Endothelial cell of umbilical vein (primary cell): ENCODE data around the gene SLC26A6. TPM values are rescaled to one million over a fixed set of nuclear protein-coding genes. Genes with fewer than 3 reads are reported as not detected.

Experiments
- BruUV-seq: library from RNA; stranded (reverse); fragments of 400-500 nt; replicated peaks from 2 replicates; lab custom pipeline; 2021; lab: Mats Ljungman, UMichigan
- CTCF ChIA-PET: fragments of 300-600, 350-600 bp; sonication (Branson Sonifier 250); formaldehyde crosslinking; loops from one replicate; lab custom pipeline; 2021; ENCODE audit warnings: antibody characterized with exemption, inconsistent platforms; lab: Charles Lee
- POLR2A ChIA-PET: fragments of 300-600, 350-600 bp; sonication (Branson Sonifier 250); formaldehyde crosslinking; loops from one replicate; lab custom pipeline; 2021; ENCODE audit warnings: antibody characterized with exemption, inconsistent platforms; lab: Charles Lee
- DNase-seq: peaks from one replicate; pipeline ENCODE4 v3.0.0-alpha.2; 2011; ENCODE audit warnings: low read depth, low spot score
- FAIRE-seq: peaks from 2 replicates; lab custom pipeline; 2011; peaks lifted over from hg19 to GRCh38; lab: Jason Lieb, UNC
- H2AFZ ChIP-seq: 2 replicates; pipeline ENCODE4 v1.6.0; 2012; ENCODE audit warnings: low read depth, low read length, control low read depth, inconsistent platforms
- H3K27ac ChIP-seq: 2 replicates; pipeline ENCODE4 v1.5.1; 2011; ENCODE audit warnings: low read depth, mild to moderate bottlenecking, control low read depth, low read length, moderate library complexity; ENCODE audit not compliant: insufficient read depth
- H3K27me3 ChIP-seq, 2 experiments: 2 replicates each; pipeline versions ENCODE4 v1.6.0 to v1.6.1; 2011; ENCODE audit warnings: low read length in 2 of 2, mixed read lengths in 1 of 2; ENCODE audit not compliant: control insufficient read depth in 2 of 2, insufficient read depth in 2 of 2
- H3K36me3 ChIP-seq, 2 experiments: 2 replicates in 1 of 2; 3 replicates in 1 of 2; pipeline ENCODE4 v1.5.1; 2011; ENCODE audit warnings: low read length in 2 of 2, mild to moderate bottlenecking in 1 of 2, moderate library complexity in 1 of 2; ENCODE audit not compliant: control insufficient read depth in 2 of 2, insufficient read depth in 2 of 2; ENCODE audit errors: extremely low read depth in 1 of 2
- H3K4me1 ChIP-seq: 3 replicates; pipeline ENCODE4 v1.5.1; 2011; ENCODE audit warnings: mild to moderate bottlenecking, low read length; ENCODE audit not compliant: control insufficient read depth, insufficient read depth; ENCODE audit errors: extremely low read depth
- H3K4me2 ChIP-seq: 2 replicates; pipeline ENCODE4 v1.6.1; 2011; ENCODE audit warnings: low read length, control low read depth, mixed read lengths; ENCODE audit not compliant: insufficient read depth
- H3K4me3 ChIP-seq, 3 experiments: fragments of 200-600 bp in 1 of 3; sonication (generic), shearing (Covaris generic) in 1 of 3; replicated peaks in 1 of 3; 2 replicates each; pipeline ENCODE4 v1.5.1; 2011 to 2016; ENCODE audit warnings: control low read depth in 3 of 3, low read length in 3 of 3, mild to moderate bottlenecking in 2 of 3, inconsistent platforms in 1 of 3, low read depth in 1 of 3, moderate library complexity in 1 of 3; ENCODE audit not compliant: insufficient read depth in 1 of 3
- H3K79me2 ChIP-seq: 2 replicates; pipeline ENCODE4 v1.6.0; 2012; ENCODE audit warnings: low read length, inconsistent platforms; ENCODE audit not compliant: control insufficient read depth, insufficient read depth
- H3K9ac ChIP-seq: replicated peaks from 2 replicates; pipeline ENCODE3; 2011; ENCODE audit warnings: low read length, control low read depth; ENCODE audit not compliant: insufficient read depth; ENCODE audit errors: extremely low read depth
- H3K9me1 ChIP-seq: replicated peaks from 3 replicates; pipeline ENCODE4 v1.6.0; 2011; ENCODE audit warnings: mild to moderate bottlenecking, low read length; ENCODE audit not compliant: control insufficient read depth, insufficient read depth; ENCODE audit errors: extremely low read depth
- H3K9me3 ChIP-seq: replicated peaks from 2 replicates; pipeline ENCODE4 v1.5.1; 2012; ENCODE audit warnings: low read length, inconsistent platforms; ENCODE audit not compliant: control insufficient read depth, insufficient read depth
- H4K20me1 ChIP-seq: replicated peaks from 2 replicates; pipeline ENCODE3; 2011; ENCODE audit warnings: mild to moderate bottlenecking, low read length; ENCODE audit not compliant: control insufficient read depth, insufficient read depth; ENCODE audit errors: extremely low read depth
- EZH2 ChIP-seq: IDR thresholded peaks from 2 replicates; pipeline ENCODE4 v1.6.1; 2012; ENCODE audit warnings: borderline replicate concordance, low read depth, mild to moderate bottlenecking, moderate library complexity, low read length, inconsistent platforms; ENCODE audit not compliant: severe bottlenecking
- FOS ChIP-seq: IDR thresholded peaks from 2 replicates; pipeline ENCODE4 v1.6.1; 2011; ENCODE audit warnings: mild to moderate bottlenecking, low read length, moderate library complexity, borderline replicate concordance; ENCODE audit not compliant: insufficient read depth
- GATA2 ChIP-seq: IDR thresholded peaks from 2 replicates; pipeline ENCODE4 v1.7.0; 2011; ENCODE audit warnings: low read depth, mild to moderate bottlenecking, moderate library complexity, mixed read lengths, low read length; ENCODE audit not compliant: insufficient read length, insufficient read depth
- JUN ChIP-seq: IDR thresholded peaks from 2 replicates; pipeline ENCODE4 v1.6.1; 2011; ENCODE audit warnings: borderline replicate concordance, low read depth; ENCODE audit not compliant: insufficient read length, insufficient read depth
- MYC ChIP-seq: IDR thresholded peaks from one replicate; pipeline ENCODE4 v1.6.1; 2011; ENCODE audit warnings: mild to moderate bottlenecking, low read depth, low read length
- POLR2A ChIP-seq: IDR thresholded peaks from 2 replicates; pipeline ENCODE4 v1.6.1; 2012; ENCODE audit warnings: low read depth, mild to moderate bottlenecking, control low read depth, low read length
- POLR2AphosphoS5 ChIP-seq: IDR thresholded peaks from 2 replicates; pipeline ENCODE4 v1.6.1; 2012; ENCODE audit warnings: low read depth, mild to moderate bottlenecking, control low read depth, low read length, moderate library complexity; ENCODE audit not compliant: insufficient read depth
- dilution Hi-C: fragments of 300-500 bp; cut with MboI; formaldehyde crosslinking; loops from one replicate; pipeline ENCODE4 v1.15.0; 2019; ENCODE audit warnings: low sequenced_read_pairs; ENCODE audit not compliant: extremely low pct_ligation_motif_present
- intact Hi-C: fragments of 100-400 bp; cut with micrococcal nuclease; formaldehyde crosslinking; loops from one replicate; pipeline ENCODE4 v1.10.0; 2022
- polyA plus RNA-seq, 4 experiments: library from polyadenylated mRNA; depleted of rRNA in 3 of 4; stranded (reverse) in 3 of 4; unstranded in 1 of 4; fragments of >200 nt; gene quantifications; 2 replicates each; pipeline versions ENCODE4 v1.2.1 to v1.2.3, GENCODE V29; 2011 to 2012; ENCODE audit warnings: missing spikeins in 1 of 4
- total RNA-seq: library from RNA; stranded (reverse); gene quantifications from 2 replicates; pipeline ENCODE4 v1.2.3, GENCODE V29; 2021
- TF ChIP-seq, protein P1 (sequence below): IDR thresholded peaks from 2 replicates; pipeline ENCODE4 v1.6.1; 2011; ENCODE audit not compliant: insufficient read depth, insufficient read length
- TF ChIP-seq, protein P2 (sequence below), 2 donors: IDR thresholded peaks; 1 replicate in 1 of 2; 2 replicates in 1 of 2; pipeline ENCODE4 v1.5.1; 2011; ENCODE audit warnings: low read length in 2 of 2, mild to moderate bottlenecking in 2 of 2, moderate library complexity in 2 of 2, control low read depth in 1 of 2, inconsistent platforms in 1 of 2, low read depth in 1 of 2; ENCODE audit not compliant: insufficient read depth in 1 of 2; ENCODE audit errors: extremely low read depth in 1 of 2

SLC26A6 gene
- total and polyA plus RNA-seq, 2 donors (not counting 3 experiments of a cell fraction or from before 2014, with no cell fraction given), result 31.0 to 32.2 TPM

DNA sequence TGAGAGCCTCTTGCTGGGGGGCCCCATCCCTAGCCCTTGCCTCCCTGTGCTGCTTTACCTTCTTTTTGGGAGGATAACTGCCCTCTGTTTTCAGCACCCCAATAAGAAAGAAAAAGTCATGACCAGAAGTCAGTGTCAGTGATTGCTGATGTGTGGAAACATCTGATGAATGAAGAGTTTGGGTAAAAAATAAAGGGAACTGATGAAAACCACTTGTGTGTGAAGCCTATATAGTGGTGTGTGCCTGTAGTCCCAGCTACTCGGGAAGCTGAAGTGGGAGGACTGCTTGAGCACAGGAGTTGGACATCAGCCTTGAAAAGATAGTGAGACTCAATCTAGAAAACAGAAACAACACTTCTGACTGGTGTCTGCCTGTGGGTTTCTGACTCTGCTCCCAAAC, 37.3 kb upstream of the SLC26A6 start:
- Histone ChIP-seq H3K27me3 (no peaks in the 10 kb centered on the region), H3K4me1 (no peaks in the 10 kb centered on the region), H3K27ac (no peak overlapping the region), H3K9me3 (no peaks in the 10 kb centered on the region), H3K79me2 (no peaks in the 10 kb centered on the region), H3K9me1 (no peaks in the 10 kb centered on the region), H3K36me3 (no peaks in the 10 kb centered on the region), H3K4me2 (no peak overlapping the region), H4K20me1 (no peaks in the 10 kb centered on the region), H3K9ac (no peak overlapping the region), H2AFZ (no peak overlapping the region), H3K4me3 (no peak overlapping the region)
- no TSS peak for BruUV-seq
- FAIRE-seq (no peak), DNase-seq (no peak)
- intact Hi-C loops, result no loop called here
- ChIA-PET POLR2A (no interaction called here), CTCF (no interaction called here)
- dilution Hi-C loops, result no loop called here
- no peak for TF ChIP-seq MYC
- no peak for TF ChIP-seq POLR2AphosphoS5
- TF ChIP-seq JUN, result no peak

DNA sequence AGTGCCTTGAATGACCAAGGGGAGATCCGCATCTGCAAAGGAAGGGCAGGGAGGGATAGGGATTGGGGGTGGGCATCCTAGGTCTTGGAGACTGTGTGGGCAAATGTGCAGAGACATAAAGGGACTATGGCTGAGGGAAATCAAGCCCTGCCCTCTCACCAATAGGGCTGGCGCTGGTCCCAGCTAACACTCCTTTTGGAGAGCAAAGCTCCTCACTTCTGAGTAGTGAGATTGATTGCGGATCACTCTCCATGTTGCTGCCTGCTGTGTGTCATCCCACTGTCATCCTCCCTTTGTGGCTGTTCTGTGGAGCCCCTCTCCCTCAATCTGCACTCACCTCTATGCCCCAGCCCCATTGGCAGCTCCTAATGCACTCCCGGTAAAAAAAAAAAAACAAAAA, 29.7 kb upstream of the SLC26A6 start:
- intact Hi-C loops, result loop anchor here (2.0 kb wide), 1 partner anchor 20 kb away; the partner anchor contains the start of gene NCKIPSD
- TF ChIP-seq JUN, result no peak
- no peak for TF ChIP-seq MYC
- TF ChIP-seq, protein P1, sequence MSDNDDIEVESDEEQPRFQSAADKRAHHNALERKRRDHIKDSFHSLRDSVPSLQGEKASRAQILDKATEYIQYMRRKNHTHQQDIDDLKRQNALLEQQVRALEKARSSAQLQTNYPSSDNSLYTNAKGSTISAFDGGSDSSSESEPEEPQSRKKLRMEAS, result no peak
- no peak for TF ChIP-seq EZH2
- no peak for TF ChIP-seq FOS
- no peak for TF ChIP-seq POLR2AphosphoS5
- TF ChIP-seq, protein P2, sequence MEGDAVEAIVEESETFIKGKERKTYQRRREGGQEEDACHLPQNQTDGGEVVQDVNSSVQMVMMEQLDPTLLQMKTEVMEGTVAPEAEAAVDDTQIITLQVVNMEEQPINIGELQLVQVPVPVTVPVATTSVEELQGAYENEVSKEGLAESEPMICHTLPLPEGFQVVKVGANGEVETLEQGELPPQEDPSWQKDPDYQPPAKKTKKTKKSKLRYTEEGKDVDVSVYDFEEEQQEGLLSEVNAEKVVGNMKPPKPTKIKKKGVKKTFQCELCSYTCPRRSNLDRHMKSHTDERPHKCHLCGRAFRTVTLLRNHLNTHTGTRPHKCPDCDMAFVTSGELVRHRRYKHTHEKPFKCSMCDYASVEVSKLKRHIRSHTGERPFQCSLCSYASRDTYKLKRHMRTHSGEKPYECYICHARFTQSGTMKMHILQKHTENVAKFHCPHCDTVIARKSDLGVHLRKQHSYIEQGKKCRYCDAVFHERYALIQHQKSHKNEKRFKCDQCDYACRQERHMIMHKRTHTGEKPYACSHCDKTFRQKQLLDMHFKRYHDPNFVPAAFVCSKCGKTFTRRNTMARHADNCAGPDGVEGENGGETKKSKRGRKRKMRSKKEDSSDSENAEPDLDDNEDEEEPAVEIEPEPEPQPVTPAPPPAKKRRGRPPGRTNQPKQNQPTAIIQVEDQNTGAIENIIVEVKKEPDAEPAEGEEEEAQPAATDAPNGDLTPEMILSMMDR (IDR thresholded peaks at IDR 0.05; ENCODE audit: extremely low read depth in 1 of 2, insufficient read depth in 1 of 2, low read depth in 1 of 2, low read length in 2 of 2), result no peak
- TF ChIP-seq GATA2, result no peak
- TF ChIP-seq POLR2A, result no peak
- H3K4me2 ChIP-seq, result no peak overlapping the region
- no peak overlapping the region for H3K9ac ChIP-seq
- H3K27me3 ChIP-seq, result peaks cover 8 to 10% of the 10 kb centered on the region in 2 experiments
- H3K4me3 ChIP-seq, result no peak overlapping the region
- no peaks in the 10 kb centered on the region for H3K36me3 ChIP-seq
- FAIRE-seq (no peak), DNase-seq (no peak)
- no peak overlapping the region for H2AFZ ChIP-seq
- peaks cover 6% of the 10 kb centered on the region for H3K4me1 ChIP-seq
- BruUV-seq, result no TSS peak
- ChIA-PET POLR2A (no interaction called here), CTCF (interaction anchor here (1.9 to 3.5 kb wide), 2 partner anchors 19 to 21 kb away, joined by 5 to 14 read pairs; partner anchors contain the start of gene NCKIPSD)
- no peaks in the 10 kb centered on the region for H4K20me1 ChIP-seq
- dilution Hi-C loops, result no loop called here
- no peak overlapping the region for H3K27ac ChIP-seq
- H3K79me2 ChIP-seq, result no peaks in the 10 kb centered on the region
- no peaks in the 10 kb centered on the region for H3K9me1 ChIP-seq
- H3K9me3 ChIP-seq, result no peaks in the 10 kb centered on the region
